Stomach (tissue), 9 donors: ENCODE data around the gene TEAD1. TPM values are rescaled to one million over a fixed set of nuclear protein-coding genes. Genes with fewer than 3 reads are reported as not detected.
A peak's percentile ranks its signal among the peaks of the same experiment; 100 is the strongest.

Experiments used
- DNase-seq, 2 donors: peaks; one replicate each; pipeline versions ENCODE4 v3.0.0 to v3.0.0-alpha.2; 2013 to 2019
- H3K27ac ChIP-seq, 5 donors: fragments of 200-600 bp in 4 of 5; sonication (generic) in 4 of 5; one replicate each; pipeline ENCODE4 v1.5.1; 2013 to 2019; ENCODE audit warnings: mild to moderate bottlenecking in 1 of 5, moderate library complexity in 1 of 5
- H3K27me3 ChIP-seq, 3 donors: fragments of 200-600 bp; sonication (generic); one replicate each; pipeline ENCODE4 v1.5.1; 2017 to 2019; ENCODE audit warnings: mixed run types in 1 of 3
- H3K36me3 ChIP-seq, 4 donors: fragments of 200-600 bp; sonication (generic); 1 replicate in 3 of 4; 2 replicates in 1 of 4; pipeline ENCODE4 v1.5.1; 2016 to 2019
- H3K4me1 ChIP-seq, 4 donors: fragments of 200-600 bp; sonication (generic); one replicate each; pipeline ENCODE4 v1.5.1; 2016 to 2019
- H3K4me3 ChIP-seq, 4 donors: fragments of 200-600 bp; sonication (generic) in 3 of 4; one replicate each; pipeline ENCODE4 v1.5.1; 2016 to 2019; ENCODE audit warnings: mild to moderate bottlenecking in 1 of 4
- H3K9me3 ChIP-seq, 4 donors: fragments of 200-600 bp; sonication (generic); one replicate each; pipeline ENCODE4 v1.5.1; 2016 to 2019
- EP300 ChIP-seq: sonication (generic); formaldehyde crosslinking; IDR thresholded peaks from one replicate; pipeline ENCODE4 v1.6.1; 2017; ENCODE audit warnings: antibody characterized with exemption
- POLR2A ChIP-seq, 4 donors: fragments of 450-650 bp; IDR thresholded peaks; one replicate each; pipeline ENCODE4 v1.6.1; 2016; ENCODE audit warnings: antibody characterized with exemption in 4 of 4, control low read depth in 2 of 4, mild to moderate bottlenecking in 1 of 4, moderate library complexity in 1 of 4
- POLR2AphosphoS5 ChIP-seq, 3 donors: sonication (generic); formaldehyde crosslinking; IDR thresholded peaks; one replicate each; pipeline ENCODE4 v1.6.1; 2016; ENCODE audit warnings: antibody characterized with exemption in 3 of 3
- WGBS, 5 donors: extraction: QIAGEN DNeasy Blood & Tissue Kit in 3 of 5; methylation state at CpG; one replicate each; pipeline versions ENCODE4 v1.1.5 to v1.1.7; 2013 to 2018; 5-methylcytosine and 5-hydroxymethylcytosine counted together
- intact Hi-C: fragments of 100-400 bp; cut with DNase I; formaldehyde crosslinking; loops from one replicate; pipeline ENCODE4 v1.15.1; 2023; ENCODE audit warnings: low total_unique reads
- polyA plus RNA-seq, 3 donors: library from polyadenylated mRNA; stranded (reverse); fragments of 200-250 nt; gene quantifications; one replicate each; pipeline ENCODE4 v1.2.3, GENCODE V29; 2013
- total RNA-seq, 5 donors: library from RNA; depleted of rRNA; stranded (reverse); fragments of >200 nt; gene quantifications; one replicate each; pipeline versions ENCODE4 v1.1.0 to v1.2.3, GENCODE V29; 2014 to 2016
- TF ChIP-seq, protein P1 (sequence below), 7 experiments: fragments of 450-650 bp in 4 of 7; fragments of 200-600 bp in 3 of 7; sonication (generic) in 3 of 7; IDR thresholded peaks; one replicate each; pipeline ENCODE4 v1.5.1; 2016 to 2019; ENCODE audit warnings: antibody characterized with exemption in 7 of 7, control low read depth in 2 of 7, mild to moderate bottlenecking in 1 of 7
- donor health status: healthy with polysubstance abuse.
- donor health status: Bipolar disorder and iron deficiency.
- donor health status: healthy.

Gene TEAD1
- total and polyA plus RNA-seq, 8 donors = 4.9 to 133 (median 65.2) TPM

DNA sequence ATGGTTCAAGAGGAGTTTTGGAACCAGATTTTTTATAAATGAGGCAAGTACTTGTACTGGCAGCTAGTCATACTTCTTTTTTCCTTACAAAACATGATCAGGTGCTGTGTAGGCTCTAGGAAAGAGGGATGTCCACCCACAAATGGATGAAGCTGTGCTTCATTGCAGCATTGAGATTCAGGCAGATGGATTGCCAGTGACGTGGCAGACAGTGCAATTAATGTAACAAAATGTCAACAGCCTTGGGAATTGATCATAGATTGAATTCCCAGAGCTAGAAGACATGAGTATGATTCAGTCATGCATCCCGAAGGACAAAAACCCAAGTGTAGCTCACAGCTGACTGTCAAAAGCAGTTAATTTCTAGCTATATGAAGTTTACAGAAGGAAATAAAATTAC, 235.7 kb downstream of the TEAD1 start:
- TF ChIP-seq EP300 (no peak), POLR2A (IDR thresholded peaks at IDR 0.05) (no peak), POLR2AphosphoS5 (IDR thresholded peaks at IDR 0.05) (no peak)
- TF ChIP-seq, protein P1, sequence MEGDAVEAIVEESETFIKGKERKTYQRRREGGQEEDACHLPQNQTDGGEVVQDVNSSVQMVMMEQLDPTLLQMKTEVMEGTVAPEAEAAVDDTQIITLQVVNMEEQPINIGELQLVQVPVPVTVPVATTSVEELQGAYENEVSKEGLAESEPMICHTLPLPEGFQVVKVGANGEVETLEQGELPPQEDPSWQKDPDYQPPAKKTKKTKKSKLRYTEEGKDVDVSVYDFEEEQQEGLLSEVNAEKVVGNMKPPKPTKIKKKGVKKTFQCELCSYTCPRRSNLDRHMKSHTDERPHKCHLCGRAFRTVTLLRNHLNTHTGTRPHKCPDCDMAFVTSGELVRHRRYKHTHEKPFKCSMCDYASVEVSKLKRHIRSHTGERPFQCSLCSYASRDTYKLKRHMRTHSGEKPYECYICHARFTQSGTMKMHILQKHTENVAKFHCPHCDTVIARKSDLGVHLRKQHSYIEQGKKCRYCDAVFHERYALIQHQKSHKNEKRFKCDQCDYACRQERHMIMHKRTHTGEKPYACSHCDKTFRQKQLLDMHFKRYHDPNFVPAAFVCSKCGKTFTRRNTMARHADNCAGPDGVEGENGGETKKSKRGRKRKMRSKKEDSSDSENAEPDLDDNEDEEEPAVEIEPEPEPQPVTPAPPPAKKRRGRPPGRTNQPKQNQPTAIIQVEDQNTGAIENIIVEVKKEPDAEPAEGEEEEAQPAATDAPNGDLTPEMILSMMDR (IDR thresholded peaks at IDR 0.05) = no peak
- Histone ChIP-seq H3K4me3 (no peak overlapping the region), H3K27me3 (no peaks in the 10 kb centered on the region), H3K4me1 (peaks cover 0 to 10% (median 5%) of the 10 kb centered on the region in 4 donors), H3K27ac (no peak overlapping the region), H3K36me3 (peaks cover 0 to 19% (median 6%) of the 10 kb centered on the region in 4 donors), H3K9me3 (no peaks in the 10 kb centered on the region)
- intact Hi-C loops = no loop called here
- DNase-seq = no peak
- WGBS, 5 donors = 70 to 89% (median 87%) methylated on average over 2 of the region's 2 CpGs

DNA sequence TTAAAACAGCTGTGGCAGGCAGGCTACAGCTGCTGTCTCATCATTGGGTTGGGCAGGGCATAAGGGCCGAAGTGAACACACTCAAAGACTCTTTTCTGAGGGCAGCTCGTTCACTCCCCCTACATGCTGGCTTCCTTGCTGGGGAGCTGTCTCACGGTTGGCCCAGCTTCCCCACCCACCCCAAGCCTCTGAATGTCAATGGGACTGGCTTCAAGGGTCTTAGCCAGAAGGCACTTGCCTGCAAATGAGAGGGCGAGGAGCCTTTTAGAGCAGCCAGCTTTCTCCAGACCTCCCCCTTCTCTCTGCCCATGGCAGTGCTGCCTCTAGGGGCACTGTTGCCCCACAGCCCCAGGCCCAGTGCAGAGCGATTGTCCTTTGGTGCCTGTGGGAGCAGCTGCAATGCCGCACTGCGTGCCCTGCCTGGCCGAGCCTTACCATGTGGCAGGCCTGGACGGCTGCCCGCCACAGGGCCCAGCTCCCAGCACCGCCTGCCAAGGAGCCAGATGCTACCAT, 240.2 kb downstream of the TEAD1 start:
- Histone ChIP-seq H3K27ac (peak overlapping the region in 1 of 5 donors; percentile 57), H3K9me3 (no peaks in the 10 kb centered on the region), H3K36me3 (peaks cover 0 to 13% (median 0%) of the 10 kb centered on the region in 4 donors), H3K4me3 (no peak overlapping the region), H3K4me1 (peaks cover 0 to 17% (median 8%) of the 10 kb centered on the region in 4 donors), H3K27me3 (no peaks in the 10 kb centered on the region)
- intact Hi-C loops = no loop called here
- DNase-seq = peak in 1 of 2 donors; percentile 85
- TF ChIP-seq, protein P1 (IDR thresholded peaks at IDR 0.05) = peak in 4 of 7 experiments; percentile 26 to 35 (median 33)
- no peak for TF ChIP-seq POLR2A (IDR thresholded peaks at IDR 0.05)
- TF ChIP-seq POLR2AphosphoS5 (IDR thresholded peaks at IDR 0.05) = peak in 2 of 3 donors; percentile 36
- 46 to 79% (median 69%) methylated on average over 10 to 11 of the region's 11 CpGs for WGBS, 5 donors

DNA sequence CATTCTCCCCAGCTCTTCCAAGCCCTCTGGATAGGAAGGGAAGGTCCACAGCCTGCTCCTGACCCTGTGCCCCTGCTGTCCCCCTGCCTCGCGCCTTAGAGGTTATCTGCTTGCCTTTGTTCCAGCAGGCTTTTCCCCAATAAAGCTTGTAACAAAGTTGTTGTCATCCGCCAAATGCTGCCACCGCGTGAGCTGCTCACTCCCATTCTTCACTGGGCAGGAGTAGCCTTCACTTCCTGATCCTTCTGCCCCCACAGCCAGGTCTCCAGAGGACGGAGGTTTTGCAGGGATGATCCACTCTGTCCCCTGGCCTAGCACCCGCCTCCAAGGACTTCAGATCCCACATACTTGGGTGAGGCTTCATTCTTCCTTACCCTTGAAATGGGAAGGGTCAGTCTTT, 240.9 kb downstream of the TEAD1 start:
- Histone ChIP-seq H3K36me3 (peaks cover 0 to 13% (median 0%) of the 10 kb centered on the region in 4 donors), H3K27me3 (no peaks in the 10 kb centered on the region), H3K4me3 (no peak overlapping the region), H3K9me3 (no peaks in the 10 kb centered on the region), H3K27ac (peak overlapping the region in 1 of 5 donors; percentile 57), H3K4me1 (peaks cover 0 to 17% (median 8%) of the 10 kb centered on the region in 4 donors)
- intact Hi-C loops = no loop called here
- no peak for DNase-seq
- WGBS, 5 donors = 90 to 96% (median 95%) methylated on average over 7 of the region's 7 CpGs
- TF ChIP-seq EP300 (no peak), POLR2A (IDR thresholded peaks at IDR 0.05) (no peak), POLR2AphosphoS5 (IDR thresholded peaks at IDR 0.05) (no peak)
- TF ChIP-seq, protein P1 (IDR thresholded peaks at IDR 0.05) = no peak

DNA sequence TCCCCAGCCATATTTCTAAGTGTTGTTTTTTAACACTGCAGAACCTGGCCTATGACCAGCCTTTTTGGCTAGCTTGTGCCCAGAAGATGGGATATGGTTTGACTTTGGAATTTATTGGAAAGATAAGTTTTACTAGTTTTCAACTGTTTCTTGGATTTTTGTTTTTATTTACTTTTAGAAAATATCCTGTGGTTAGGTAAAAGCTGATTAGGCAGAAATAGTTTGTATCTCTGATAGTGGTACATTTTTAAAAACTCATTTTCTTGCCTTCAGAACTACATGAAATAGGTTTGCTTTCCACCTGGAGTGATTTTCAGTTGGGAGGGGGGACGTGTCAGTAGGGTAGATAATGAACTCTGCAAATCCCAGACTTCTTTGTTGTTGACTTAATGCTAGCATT, 243.6 kb downstream of the TEAD1 start:
- Histone ChIP-seq H3K27ac (no peak overlapping the region), H3K36me3 (peaks cover 0 to 7% (median under 1%) of the 10 kb centered on the region in 4 donors), H3K4me1 (peaks cover 0 to 17% (median 8%) of the 10 kb centered on the region in 4 donors), H3K9me3 (no peaks in the 10 kb centered on the region), H3K27me3 (no peaks in the 10 kb centered on the region), H3K4me3 (no peak overlapping the region)
- intact Hi-C loops = no loop called here
- TF ChIP-seq EP300 = no peak
- TF ChIP-seq POLR2A (IDR thresholded peaks at IDR 0.05) = no peak
- no peak for TF ChIP-seq POLR2AphosphoS5 (IDR thresholded peaks at IDR 0.05)
- TF ChIP-seq, protein P1 (IDR thresholded peaks at IDR 0.05) = no peak
- WGBS, 5 donors = 55 to 81% (median 74%) methylated on average over 1 of the region's 1 CpG
- DNase-seq = no peak
